KMS-11 (cell line): ENCODE results near the gene BACE1-AS.

Source experiments
- H2AFZ ChIP-seq: fragments of 200-600 bp; sonication (generic); 2 replicates; pipeline ENCODE4 v1.6.1; 2016; ENCODE audit warnings: antibody characterized with exemption, mixed run types, low read depth
- H3K27ac ChIP-seq: fragments of 200-600 bp; sonication (generic); 2 replicates; pipeline ENCODE4 v1.6.1; 2016; ENCODE audit warnings: mild to moderate bottlenecking, mixed run types
- H3K27me3 ChIP-seq: fragments of 200-600 bp; sonication (generic); 2 replicates; pipeline ENCODE4 v1.6.1; 2017; ENCODE audit warnings: mild to moderate bottlenecking, low read depth, mixed run types, moderate library complexity; ENCODE audit not compliant: insufficient read depth
- H3K36me3 ChIP-seq: fragments of 200-600 bp; sonication (generic); 2 replicates; pipeline ENCODE4 v1.6.1; 2017; ENCODE audit warnings: mild to moderate bottlenecking, mixed run types; ENCODE audit not compliant: insufficient read depth
- H3K4me1 ChIP-seq: fragments of 200-600 bp; sonication (generic); 2 replicates; pipeline ENCODE4 v1.6.1; 2016; ENCODE audit warnings: mild to moderate bottlenecking, low read depth, mixed run types; ENCODE audit not compliant: poor library complexity, severe bottlenecking
- H3K4me2 ChIP-seq: fragments of 200-600 bp; sonication (generic); 2 replicates; pipeline ENCODE4 v1.7.0; 2016; ENCODE audit warnings: mild to moderate bottlenecking, mixed run types
- H3K4me3 ChIP-seq: fragments of 200-600 bp; sonication (generic); IDR thresholded peaks from 2 replicates; pipeline ENCODE4 v1.6.1; 2017; ENCODE audit warnings: low read depth, low read length, mixed read lengths; ENCODE audit not compliant: insufficient read depth
- H3K79me2 ChIP-seq: fragments of 200-600 bp; sonication (generic); 2 replicates; pipeline ENCODE4 v1.6.1; 2016; ENCODE audit warnings: low read depth, mixed run types; ENCODE audit not compliant: insufficient read depth
- H3K9ac ChIP-seq: fragments of 200-600 bp; sonication (generic); 2 replicates; pipeline ENCODE4 v1.6.1; 2016; ENCODE audit warnings: mild to moderate bottlenecking, mixed run types
- H4K20me1 ChIP-seq: fragments of 200-600 bp; sonication (generic); 2 replicates; pipeline ENCODE4 v1.6.1; 2016; ENCODE audit warnings: mild to moderate bottlenecking, mixed run types; ENCODE audit not compliant: insufficient read depth
- CTCF ChIP-seq: fragments of 200-600 bp; sonication (generic); conservative IDR thresholded peaks from 2 replicates; pipeline ENCODE4 v1.6.1; 2017; ENCODE audit warnings: low read depth, mild to moderate bottlenecking, antibody characterized with exemption, low read length, moderate library complexity, mixed read lengths

BACE1-AS gene

GRCh38 chr11:117298195-117298594 is 7.0 kb downstream of the BACE1-AS start:
- TF ChIP-seq CTCF = no peak
- Histone ChIP-seq H3K4me2 (no peak overlapping the region), H3K4me3 (no peak overlapping the region), H3K27me3 (no peaks in the 10 kb centered on the region), H3K27ac (no peak overlapping the region), H3K79me2 (no peaks in the 10 kb centered on the region), H2AFZ (no peak overlapping the region), H3K9ac (no peak overlapping the region), H3K36me3 (no peaks in the 10 kb centered on the region), H3K4me1 (no peaks in the 10 kb centered on the region), H4K20me1 (no peaks in the 10 kb centered on the region)

- no peak overlapping the region for H3K9ac ChIP-seq
- no peak for TF ChIP-seq CTCF
- no peak overlapping the region for H3K4me2 ChIP-seq
- H3K79me2 ChIP-seq = no peaks in the 10 kb centered on the region
- H3K4me1 ChIP-seq = no peaks in the 10 kb centered on the region
- H3K27me3 ChIP-seq = no peaks in the 10 kb centered on the region
- H3K36me3 ChIP-seq = no peaks in the 10 kb centered on the region
- H2AFZ ChIP-seq = no peak overlapping the region
- H3K4me3 ChIP-seq = no peak overlapping the region
- H3K27ac ChIP-seq = no peak overlapping the region
- no peaks in the 10 kb centered on the region for H4K20me1 ChIP-seq
These were observed 8.5 kb downstream of the BACE1-AS start for GRCh38 chr11:117299351-117300282.

- Histone ChIP-seq H3K79me2 (no peaks in the 10 kb centered on the region), H3K27ac (no peak overlapping the region), H3K4me2 (no peak overlapping the region), H4K20me1 (no peaks in the 10 kb centered on the region), H3K9ac (no peak overlapping the region), H3K4me1 (no peaks in the 10 kb centered on the region), H2AFZ (no peak overlapping the region), H3K4me3 (no peak overlapping the region), H3K36me3 (no peaks in the 10 kb centered on the region), H3K27me3 (no peaks in the 10 kb centered on the region)
- no peak for TF ChIP-seq CTCF
These were observed 9.1 kb downstream of the BACE1-AS start for GRCh38 chr11:117300283-117300663.

- H3K27ac ChIP-seq = no peak overlapping the region
- no peaks in the 10 kb centered on the region for H3K4me1 ChIP-seq
- no peak overlapping the region for H3K4me2 ChIP-seq
- no peaks in the 10 kb centered on the region for H3K36me3 ChIP-seq
- no peaks in the 10 kb centered on the region for H3K27me3 ChIP-seq
- H3K9ac ChIP-seq = no peak overlapping the region
- H2AFZ ChIP-seq = no peak overlapping the region
- TF ChIP-seq CTCF = no peak
- no peak overlapping the region for H3K4me3 ChIP-seq
- H4K20me1 ChIP-seq = no peaks in the 10 kb centered on the region
- H3K79me2 ChIP-seq = no peaks in the 10 kb centered on the region
These were observed 9.6 kb downstream of the BACE1-AS start for GRCh38 chr11:117300773-117301172.
